Kidney epithelial cell (primary cell): ENCODE data around the gene HOXB7. TPM values are rescaled to one million over a fixed set of nuclear protein-coding genes. Genes with fewer than 3 reads are reported as not detected.

Experiments used
- DNase-seq: peaks from one replicate; pipeline ENCODE4 v3.0.0-alpha.2; 2010; ENCODE audit warnings: low read depth
- H3K27me3 ChIP-seq: 2 replicates; pipeline ENCODE4 v1.6.0; 2011; ENCODE audit warnings: low read length; ENCODE audit not compliant: control insufficient read depth, insufficient read depth
- H3K36me3 ChIP-seq: 2 replicates; pipeline ENCODE4 v1.5.1; 2011; ENCODE audit warnings: low read length; ENCODE audit not compliant: control insufficient read depth, insufficient read depth
- H3K4me3 ChIP-seq: 2 replicates; pipeline ENCODE4 v1.5.1; 2011; ENCODE audit warnings: low read depth, mild to moderate bottlenecking, control low read depth, low read length
- CTCF ChIP-seq: IDR thresholded peaks from 2 replicates; pipeline ENCODE4 v1.5.1; 2011; ENCODE audit warnings: mild to moderate bottlenecking, moderate library complexity, low read length, control low read depth, inconsistent platforms; ENCODE audit not compliant: insufficient read depth, poor library complexity, severe bottlenecking
- total RNA-seq: library from RNA; depleted of rRNA; stranded (reverse); fragments of >200 nt; gene quantifications from 2 replicates; pipeline ENCODE4 v1.2.3, GENCODE V29; 2015

Gene HOXB7
- total RNA-seq, 1 donor from 2014 or later, result 27.2 TPM

- H3K27me3 ChIP-seq, result no peaks in the 10 kb centered on the region
- peak overlapping the region; percentile 92 for H3K4me3 ChIP-seq
- no peak for TF ChIP-seq CTCF
These were observed 4.6 kb downstream of the HOXB7 start for GRCh38 chr17:48605991-48606891.

DNA sequence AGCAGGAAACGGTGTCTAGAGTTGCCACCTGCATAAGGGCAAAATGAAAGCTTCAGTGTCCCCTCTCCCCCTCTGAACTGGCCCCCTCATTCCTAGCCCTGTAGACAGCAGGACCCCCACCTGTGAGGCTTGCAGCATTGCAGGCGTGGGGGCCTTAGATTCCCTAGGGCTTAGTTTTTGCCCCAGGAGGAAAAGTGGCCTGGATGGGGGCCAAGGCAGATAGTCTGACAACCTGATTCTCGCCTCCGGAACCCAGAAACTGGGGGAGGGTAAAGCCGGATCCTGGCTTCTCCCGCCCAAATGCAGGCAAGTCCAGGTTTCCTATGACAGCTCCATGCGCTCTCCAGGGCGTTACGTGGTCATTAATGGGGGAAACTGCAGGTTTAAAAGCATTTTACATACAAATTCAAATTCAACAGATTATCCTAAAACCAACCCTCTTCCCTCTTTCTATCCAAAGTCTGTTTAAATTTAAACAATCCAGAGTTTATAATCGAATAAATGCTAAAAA is 5.4 kb downstream of the HOXB7 start:
- no peaks in the 10 kb centered on the region for H3K36me3 ChIP-seq
- H3K4me3 ChIP-seq, result peak overlapping the region; percentile 92
- no peak for DNase-seq
- H3K27me3 ChIP-seq, result no peaks in the 10 kb centered on the region
- no peak for TF ChIP-seq CTCF

More at GRCh38 chr17:48605991-48606891, 4.6 kb downstream of the HOXB7 start:
- DNase-seq, result no peak
- no peaks in the 10 kb centered on the region for H3K36me3 ChIP-seq

- TF ChIP-seq CTCF, result no peak
- peak within 1 kb of the TSS; percentile 92 for H3K4me3 ChIP-seq
- no peaks in the 10 kb centered on the region for H3K27me3 ChIP-seq
- no peaks in the 10 kb centered on the region for H3K36me3 ChIP-seq
- peak; percentile 55 for DNase-seq
These were observed 6.0 kb downstream of the HOXB7 start, which contains the start of gene HOXB6 for GRCh38 chr17:48604770-48605329. Gene HOXB6, minus strand, starts transcription at chr17:48604986. Its CDS starts 6,836 bp downstream, at chr17:48598150.

GRCh38 chr17:48603959-48604769 is 6.7 kb downstream of the HOXB7 start:
- no peak for TF ChIP-seq CTCF
- H3K4me3 ChIP-seq, result peak overlapping the region; percentile 92
- no peaks in the 10 kb centered on the region for H3K27me3 ChIP-seq
- no peak for DNase-seq
- H3K36me3 ChIP-seq, result no peaks in the 10 kb centered on the region

DNA sequence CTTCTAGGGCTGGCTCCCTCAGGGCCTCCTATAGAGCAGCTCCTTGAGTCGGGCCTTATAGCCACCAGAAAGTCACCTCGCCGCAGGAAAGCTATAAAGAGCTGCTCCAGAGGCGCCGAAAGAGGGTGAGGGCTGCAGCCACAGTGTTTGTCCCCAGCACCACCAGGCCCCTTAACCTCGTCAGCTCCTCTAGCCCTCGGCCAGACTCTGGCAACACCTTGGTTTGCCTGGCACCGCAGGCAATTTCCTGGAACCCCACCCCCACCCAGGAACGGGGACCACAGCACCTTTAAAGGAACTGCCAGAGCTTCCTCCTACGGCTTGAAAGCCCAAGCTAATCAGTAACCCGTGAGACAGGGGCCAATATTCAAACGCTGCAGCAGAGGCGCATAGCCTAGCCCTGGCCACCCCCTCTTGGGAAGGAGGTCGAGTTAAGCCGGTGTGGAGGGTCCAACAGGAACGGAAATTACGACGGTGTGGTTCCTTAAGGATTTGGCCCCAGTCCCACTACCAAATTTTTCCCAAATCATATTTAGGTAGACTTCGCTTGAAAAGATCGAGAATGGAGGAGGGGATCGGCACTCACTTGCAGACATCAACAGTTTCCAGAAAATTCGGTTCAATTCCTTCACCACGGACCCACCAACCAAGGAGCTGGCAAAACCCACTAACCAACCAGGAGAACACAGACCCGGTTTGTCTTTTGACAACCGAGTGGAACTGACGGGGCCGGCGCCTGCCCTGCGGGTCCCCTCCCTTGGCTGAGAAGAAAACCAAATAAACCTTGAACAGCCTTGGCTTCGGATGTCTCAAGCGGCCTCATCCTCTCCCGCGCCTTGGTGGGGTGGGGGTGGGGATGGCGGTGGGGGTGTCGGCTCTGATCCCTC is 9.0 kb downstream of the HOXB7 start:
- Histone ChIP-seq H3K27me3 (no peaks in the 10 kb centered on the region), H3K4me3 (peak overlapping the region; percentile 92), H3K36me3 (no peaks in the 10 kb centered on the region)
- DNase-seq, result no peak
- TF ChIP-seq CTCF, result no peak
